Spleen (tissue), 11 donors: ENCODE data around the gene SEMA3B. TPM values are rescaled to one million over a fixed set of nuclear protein-coding genes. Genes with fewer than 3 reads are reported as not detected.

Source experiments
- DNase-seq: peaks from one replicate; pipeline ENCODE4 v3.0.0-alpha.2; 2020
- H3K27ac ChIP-seq, 8 donors: fragments of 200-600 bp; sonication (generic) in 7 of 8; 1 replicate in 4 of 8; 2 replicates in 4 of 8; pipeline versions ENCODE4 v1.5.0 to v1.8.0; 2016 to 2021; ENCODE audit warnings: inconsistent platforms in 4 of 8, mild to moderate bottlenecking in 4 of 8, moderate library complexity in 1 of 8
- H3K27me3 ChIP-seq, 7 donors: fragments of 200-600 bp; sonication (generic) in 6 of 7; replicated peaks in 1 of 7; 1 replicate in 4 of 7; 2 replicates in 3 of 7; pipeline versions ENCODE4 v1.5.0 to v1.8.0; 2016 to 2021; ENCODE audit warnings: inconsistent platforms in 3 of 7, mild to moderate bottlenecking in 1 of 7
- H3K36me3 ChIP-seq, 6 donors: fragments of 200-600 bp; sonication (generic) in 5 of 6; 1 replicate in 4 of 6; 2 replicates in 2 of 6; pipeline versions ENCODE4 v1.5.0 to v1.8.0; 2016 to 2021; ENCODE audit warnings: inconsistent platforms in 2 of 6
- H3K4me1 ChIP-seq, 6 donors: fragments of 200-600 bp; sonication (generic) in 5 of 6; 1 replicate in 3 of 6; 2 replicates in 3 of 6; pipeline versions ENCODE4 v1.5.0 to v1.8.0; 2016 to 2021; ENCODE audit warnings: inconsistent platforms in 3 of 6
- H3K4me3 ChIP-seq, 8 donors: fragments of 200-600 bp; sonication (generic) in 7 of 8; 1 replicate in 4 of 8; 2 replicates in 4 of 8; pipeline versions ENCODE4 v1.5.0 to v1.8.0; 2016 to 2021; ENCODE audit warnings: inconsistent platforms in 4 of 8, mild to moderate bottlenecking in 4 of 8, moderate library complexity in 2 of 8
- H3K9me3 ChIP-seq, 8 donors: fragments of 200-600 bp; sonication (generic) in 7 of 8; 1 replicate in 4 of 8; 2 replicates in 4 of 8; pipeline versions ENCODE4 v1.5.0 to v1.8.0; 2016 to 2021; ENCODE audit warnings: inconsistent platforms in 4 of 8
- CTCF ChIP-seq, 11 experiments: fragments of 200-600 bp in 7 of 11; fragments of 450-650 bp in 4 of 11; sonication (generic) in 4 of 11; IDR thresholded peaks in 8 of 11; conservative IDR thresholded peaks in 3 of 11; 1 replicate in 7 of 11; 2 replicates in 4 of 11; pipeline versions ENCODE4 v1.4.0 to v1.8.0; 2016 to 2021; ENCODE audit warnings: antibody characterized with exemption in 11 of 11, inconsistent platforms in 4 of 11, mild to moderate bottlenecking in 1 of 11
- POLR2A ChIP-seq, 3 donors: fragments of 450-650 bp; IDR thresholded peaks; one replicate each; pipeline ENCODE4 v1.5.1; 2017; ENCODE audit warnings: antibody characterized with exemption in 3 of 3, mild to moderate bottlenecking in 1 of 3
- POLR2AphosphoS5 ChIP-seq, 3 donors: sonication (generic); formaldehyde crosslinking; IDR thresholded peaks; one replicate each; pipeline ENCODE4 v1.5.1; 2017; ENCODE audit warnings: antibody characterized with exemption in 3 of 3
- WGBS, 5 donors: extraction: QIAGEN DNeasy Blood & Tissue Kit in 3 of 5; methylation state at CpG; one replicate each; pipeline versions ENCODE4 v1.1.5 to v1.1.7; 2013 to 2018; 5-methylcytosine and 5-hydroxymethylcytosine counted together
- intact Hi-C: fragments of 100-400 bp; cut with DNase I; formaldehyde crosslinking; loops from one replicate; pipeline ENCODE4 v1.15.0; 2023; ENCODE audit warnings: low total_unique reads
- polyA plus RNA-seq, 3 donors: library from polyadenylated mRNA; stranded (reverse); fragments of 200-250 nt; gene quantifications; one replicate each; pipeline ENCODE4 v1.2.1, GENCODE V29; 2013
- total RNA-seq, 7 donors: library from RNA; depleted of rRNA in 3 of 7; stranded (reverse); fragments of >200 nt in 3 of 7; fragmentation: NEBNext Ultra II Directional in 4 of 7; extraction: Animal tissue kit (Norgen Biotek cat#: 25700) in 4 of 7; gene quantifications; one replicate each; pipeline versions ENCODE4 v1.1.0 to v1.2.1, GENCODE V29; 2016 to 2021
- donor health status: healthy with polysubstance abuse.
- donor health status: DM: no; HTN: no; CAD: no; lungs with moderate emphysema.
- donor health status: DM: no; HTN: no; CAD: no.
- donor health status: Bipolar disorder and iron deficiency.
- donor health status: healthy.
- donor health status: DM: no; HTN: no; CAD: no.
- donor health status: DM: yes; HTN: yes; CAD: no.

Gene SEMA3B
- total and polyA plus RNA-seq, 10 donors, result 2.2 to 14.5 (median 4.0) TPM

GRCh38 chr3:50262778-50263177 lies 6.2 kb upstream of the SEMA3B start:
- TF ChIP-seq CTCF (IDR thresholded peaks at IDR 0.05 in 8 of 11, conservative IDR thresholded peaks at IDR 0.05 in 3 of 11) (no peak), POLR2AphosphoS5 (IDR thresholded peaks at IDR 0.05) (peak in 1 of 3 donors; percentile 22)
- H3K27ac ChIP-seq, result peak overlapping the region in 1 of 8 donors; percentile 84
- no peak for DNase-seq
- peaks cover 0 to 18% (median 0%) of the 10 kb centered on the region in 7 donors for H3K27me3 ChIP-seq
- intact Hi-C loops, result no loop called here
- H3K4me3 ChIP-seq, result no peak overlapping the region
- H3K36me3 ChIP-seq, result peaks cover 0 to 19% (median 15%) of the 10 kb centered on the region in 6 donors
- H3K4me1 ChIP-seq, result peaks cover 11 to 80% (median 42%) of the 10 kb centered on the region in 6 donors
- H3K9me3 ChIP-seq, result no peaks in the 10 kb centered on the region
- WGBS, 5 donors, result 83 to 92% (median 90%) methylated on average over 7 of the region's 7 CpGs

GRCh38 chr3:50263478-50264382 lies 5.2 kb upstream of the SEMA3B start:
- Histone ChIP-seq H3K27ac (peak overlapping the region in 7 of 8 donors; percentile 9 to 84 (median 74)), H3K4me1 (peaks cover 16 to 80% (median 44%) of the 10 kb centered on the region in 6 donors), H3K36me3 (peaks cover 0 to 10% (median 5%) of the 10 kb centered on the region in 6 donors), H3K4me3 (no peak overlapping the region), H3K9me3 (no peaks in the 10 kb centered on the region), H3K27me3 (peaks cover 0 to 24% (median 0%) of the 10 kb centered on the region in 7 donors)
- TF ChIP-seq CTCF (IDR thresholded peaks at IDR 0.05 in 8 of 11, conservative IDR thresholded peaks at IDR 0.05 in 3 of 11), result no peak
- no peak for TF ChIP-seq POLR2A (IDR thresholded peaks at IDR 0.05)
- TF ChIP-seq POLR2AphosphoS5 (IDR thresholded peaks at IDR 0.05), result no peak
- DNase-seq, result no peak
- intact Hi-C loops, result no loop called here
- 49 to 81% (median 72%) methylated on average over 6 of the region's 6 CpGs for WGBS, 5 donors

GRCh38 chr3:50264383-50264963 lies 4.5 kb upstream of the SEMA3B start:
- Histone ChIP-seq H3K27ac (peak overlapping the region in 7 of 8 donors; percentile 9 to 84 (median 74)), H3K27me3 (peaks cover 0 to 24% (median 0%) of the 10 kb centered on the region in 7 donors), H3K36me3 (peaks cover 0 to 2% (median under 1%) of the 10 kb centered on the region in 6 donors), H3K4me3 (no peak overlapping the region), H3K9me3 (no peaks in the 10 kb centered on the region), H3K4me1 (peaks cover 11 to 80% (median 40%) of the 10 kb centered on the region in 6 donors)
- no peak for DNase-seq
- TF ChIP-seq CTCF (IDR thresholded peaks at IDR 0.05 in 8 of 11, conservative IDR thresholded peaks at IDR 0.05 in 3 of 11) (no peak), POLR2AphosphoS5 (IDR thresholded peaks at IDR 0.05) (peak in 2 of 3 donors; percentile 21 to 29)
- intact Hi-C loops, result no loop called here
- 59 to 79% (median 64%) methylated on average over 4 to 7 of the region's 7 CpGs for WGBS, 5 donors
